ENCODE data around the gene CDH23. TPM values are rescaled to one million over a fixed set of nuclear protein-coding genes. Genes with fewer than 3 reads are reported as not detected.

The CDH23 gene
- total RNA-seq, 1 experiment from 2014 or later: 0.40 TPM

- peak; percentile 77 for DNase-seq (ENCODE audit: low read depth)
Measured at GRCh38 chr10:71622154-71622526, 225.4 kb downstream of the CDH23 start.

GRCh38 chr10:71622616-71623015 is 225.9 kb downstream of the CDH23 start:
- no peak for DNase-seq (ENCODE audit: low read depth)

GRCh38 chr10:71623098-71623985 is 226.6 kb downstream of the CDH23 start:
- peak; percentile 19 for DNase-seq (ENCODE audit: low read depth)

GRCh38 chr10:71623986-71624291 is 227.2 kb downstream of the CDH23 start:
- no peak for DNase-seq (ENCODE audit: low read depth)

- DNase-seq (ENCODE audit: low read depth): no peak
Measured at GRCh38 chr10:71625445-71626175, 228.9 kb downstream of the CDH23 start.

GRCh38 chr10:71627230-71627939 is 230.7 kb downstream of the CDH23 start:
- no peak for DNase-seq (ENCODE audit: low read depth)

GRCh38 chr10:71627956-71628355 is 231.2 kb downstream of the CDH23 start:
- no peak for DNase-seq (ENCODE audit: low read depth)

- DNase-seq (ENCODE audit: low read depth): no peak
Measured at GRCh38 chr10:71629131-71629530, 232.4 kb downstream of the CDH23 start.

GRCh38 chr10:71630168-71630567 is 233.4 kb downstream of the CDH23 start:
- no peak for DNase-seq (ENCODE audit: low read depth)

- DNase-seq (ENCODE audit: low read depth): no peak
Measured at GRCh38 chr10:71631007-71631861, 234.5 kb downstream of the CDH23 start.

- no peak for DNase-seq (ENCODE audit: low read depth)
Measured at GRCh38 chr10:71632200-71632820, 235.6 kb downstream of the CDH23 start.

GRCh38 chr10:71632896-71633600 is 236.3 kb downstream of the CDH23 start:
- no peak for DNase-seq (ENCODE audit: low read depth)

GRCh38 chr10:71633920-71634319 is 237.2 kb downstream of the CDH23 start:
- no peak for DNase-seq (ENCODE audit: low read depth)

GRCh38 chr10:71634531-71635164 is 237.9 kb downstream of the CDH23 start:
- DNase-seq (ENCODE audit: low read depth): no peak

GRCh38 chr10:71635251-71635866 is 238.6 kb downstream of the CDH23 start:
- DNase-seq (ENCODE audit: low read depth): no peak

- no peak for DNase-seq (ENCODE audit: low read depth)
Measured at GRCh38 chr10:71635867-71636266, 239.1 kb downstream of the CDH23 start.

- DNase-seq (ENCODE audit: low read depth): no peak
Measured at GRCh38 chr10:71636588-71636987, 239.9 kb downstream of the CDH23 start.

- no peak for DNase-seq (ENCODE audit: low read depth)
Measured at GRCh38 chr10:71637305-71637704, 240.6 kb downstream of the CDH23 start.

GRCh38 chr10:71638064-71638821 is 241.5 kb downstream of the CDH23 start:
- DNase-seq (ENCODE audit: low read depth): no peak
